ENCODE data around the gene NUCKS1.

GRCh38 chr1:205716371-205717132 lies 33.4 kb downstream of the NUCKS1 start:
- TF ChIP-seq CTCF (IDR thresholded peaks at IDR 0.05) = no peak
- TF ChIP-seq EZH2 (IDR thresholded peaks at IDR 0.05) = no peak
- no peak for TF ChIP-seq EZH2phosphoT487 (IDR thresholded peaks at IDR 0.05)
